HFF-Myc (cell line): ENCODE measurements around the gene TREML4.
A peak's percentile ranks its signal among the peaks of the same experiment; 100 is the strongest.

Source experiments
- DNase-seq: peaks from one replicate; pipeline ENCODE4 v3.0.0-alpha.2; 2011; ENCODE audit warnings: low read depth; ENCODE audit errors: extremely low read depth
- H3K4me3 ChIP-seq: replicated peaks from 2 replicates; pipeline ENCODE4 v1.5.1; 2011; ENCODE audit warnings: low read depth, mild to moderate bottlenecking, control low read depth, low read length
- TF ChIP-seq, protein P1 (sequence below): IDR thresholded peaks from 2 replicates; pipeline ENCODE4 v1.5.1; 2012; ENCODE audit warnings: mild to moderate bottlenecking, low read depth, low read length, control low read depth; ENCODE audit errors: missing control alignments

The TREML4 gene

GRCh38 chr6:41272591-41273240 is 44.6 kb downstream of the TREML4 start:
- H3K4me3 ChIP-seq: no peak overlapping the region
- TF ChIP-seq, protein P1, sequence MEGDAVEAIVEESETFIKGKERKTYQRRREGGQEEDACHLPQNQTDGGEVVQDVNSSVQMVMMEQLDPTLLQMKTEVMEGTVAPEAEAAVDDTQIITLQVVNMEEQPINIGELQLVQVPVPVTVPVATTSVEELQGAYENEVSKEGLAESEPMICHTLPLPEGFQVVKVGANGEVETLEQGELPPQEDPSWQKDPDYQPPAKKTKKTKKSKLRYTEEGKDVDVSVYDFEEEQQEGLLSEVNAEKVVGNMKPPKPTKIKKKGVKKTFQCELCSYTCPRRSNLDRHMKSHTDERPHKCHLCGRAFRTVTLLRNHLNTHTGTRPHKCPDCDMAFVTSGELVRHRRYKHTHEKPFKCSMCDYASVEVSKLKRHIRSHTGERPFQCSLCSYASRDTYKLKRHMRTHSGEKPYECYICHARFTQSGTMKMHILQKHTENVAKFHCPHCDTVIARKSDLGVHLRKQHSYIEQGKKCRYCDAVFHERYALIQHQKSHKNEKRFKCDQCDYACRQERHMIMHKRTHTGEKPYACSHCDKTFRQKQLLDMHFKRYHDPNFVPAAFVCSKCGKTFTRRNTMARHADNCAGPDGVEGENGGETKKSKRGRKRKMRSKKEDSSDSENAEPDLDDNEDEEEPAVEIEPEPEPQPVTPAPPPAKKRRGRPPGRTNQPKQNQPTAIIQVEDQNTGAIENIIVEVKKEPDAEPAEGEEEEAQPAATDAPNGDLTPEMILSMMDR: no peak
- no peak for DNase-seq

DNA sequence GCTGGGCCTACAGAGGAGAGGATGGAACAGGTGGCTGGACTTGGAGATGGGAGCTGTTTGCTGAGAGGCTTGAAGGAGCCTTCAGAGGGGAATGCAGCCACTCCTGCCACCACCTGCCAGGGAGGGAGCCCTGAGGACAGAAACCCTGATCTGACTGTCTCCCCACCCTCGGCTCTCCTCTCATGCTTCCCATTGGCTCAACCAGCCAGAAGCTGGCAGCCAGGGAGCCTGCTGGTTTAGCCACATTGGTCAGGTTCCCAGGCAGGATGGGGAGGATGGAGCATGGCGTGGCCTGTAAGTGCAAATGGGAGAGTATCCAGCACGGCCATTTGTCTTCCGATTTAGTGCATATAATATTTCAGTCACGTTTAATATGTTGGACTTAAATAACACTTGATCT is 45.6 kb downstream of the TREML4 start:
- H3K4me3 ChIP-seq: no peak overlapping the region
- DNase-seq: no peak
- TF ChIP-seq, protein P1: no peak

GRCh38 chr6:41274256-41274655 is 46.1 kb downstream of the TREML4 start:
- DNase-seq: no peak
- no peak overlapping the region for H3K4me3 ChIP-seq
- TF ChIP-seq, protein P1: no peak

- no peak overlapping the region for H3K4me3 ChIP-seq
- TF ChIP-seq, protein P1: no peak
- no peak for DNase-seq
Measured at GRCh38 chr6:41275489-41275888, 47.3 kb downstream of the TREML4 start.

DNA sequence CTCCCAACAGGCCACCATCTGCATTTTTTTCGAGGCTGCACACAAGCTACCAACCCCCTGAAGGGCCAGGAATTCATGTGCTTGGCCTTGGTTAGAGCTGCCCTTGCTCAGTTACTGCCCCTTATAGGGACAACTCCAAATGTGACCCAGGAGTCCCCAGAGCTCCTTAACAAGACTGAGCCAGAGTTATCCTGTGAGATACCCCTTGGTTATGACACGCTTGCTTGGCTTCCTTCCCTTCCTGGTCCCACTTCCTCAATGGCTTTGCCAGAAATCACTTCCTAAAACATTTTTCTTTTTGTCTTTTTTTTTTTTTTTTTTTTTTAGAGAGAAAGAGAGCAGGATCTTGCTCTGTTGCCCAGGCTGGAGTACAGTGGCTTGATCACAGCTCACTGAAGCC is 49.5 kb downstream of the TREML4 start:
- no peak overlapping the region for H3K4me3 ChIP-seq
- TF ChIP-seq, protein P1: no peak
- no peak for DNase-seq

DNA sequence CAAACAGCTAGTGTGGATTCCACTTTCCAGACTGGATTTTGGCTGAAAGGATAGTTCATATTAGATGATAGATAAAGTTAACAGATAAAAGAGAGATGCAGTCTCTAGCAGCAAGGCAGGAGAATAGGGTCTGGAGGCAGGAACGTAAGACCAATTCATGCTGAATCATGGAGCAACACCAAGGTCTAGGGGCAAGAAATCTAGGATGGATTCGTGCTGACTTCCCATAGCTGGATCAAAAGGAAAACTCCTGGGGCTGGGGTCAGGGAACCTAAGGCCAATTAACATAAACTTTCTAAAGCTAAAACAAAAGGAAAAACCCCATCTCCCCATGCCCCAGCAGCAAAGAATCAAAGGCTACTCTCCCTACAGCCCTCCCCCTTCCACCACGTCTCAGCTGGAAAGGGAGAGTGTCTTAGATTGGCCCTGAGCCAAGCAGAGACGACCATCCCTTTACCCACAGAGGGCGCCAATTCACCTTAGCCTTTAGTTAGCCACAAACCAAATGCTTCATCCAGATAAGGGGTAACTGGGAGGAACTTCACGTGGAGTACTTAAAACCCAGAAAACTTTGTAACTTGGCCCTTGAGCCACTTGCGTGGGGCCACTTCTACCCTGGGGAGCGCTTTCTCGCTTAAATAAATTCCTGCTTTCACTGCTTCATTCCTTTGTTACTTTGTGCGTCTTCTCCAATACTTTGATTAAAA is 50.7 kb downstream of the TREML4 start:
- no peak overlapping the region for H3K4me3 ChIP-seq
- TF ChIP-seq, protein P1: peak; percentile 57
- DNase-seq: peak; percentile 35
